ENCODE measurements around the gene CEP20.

DNA sequence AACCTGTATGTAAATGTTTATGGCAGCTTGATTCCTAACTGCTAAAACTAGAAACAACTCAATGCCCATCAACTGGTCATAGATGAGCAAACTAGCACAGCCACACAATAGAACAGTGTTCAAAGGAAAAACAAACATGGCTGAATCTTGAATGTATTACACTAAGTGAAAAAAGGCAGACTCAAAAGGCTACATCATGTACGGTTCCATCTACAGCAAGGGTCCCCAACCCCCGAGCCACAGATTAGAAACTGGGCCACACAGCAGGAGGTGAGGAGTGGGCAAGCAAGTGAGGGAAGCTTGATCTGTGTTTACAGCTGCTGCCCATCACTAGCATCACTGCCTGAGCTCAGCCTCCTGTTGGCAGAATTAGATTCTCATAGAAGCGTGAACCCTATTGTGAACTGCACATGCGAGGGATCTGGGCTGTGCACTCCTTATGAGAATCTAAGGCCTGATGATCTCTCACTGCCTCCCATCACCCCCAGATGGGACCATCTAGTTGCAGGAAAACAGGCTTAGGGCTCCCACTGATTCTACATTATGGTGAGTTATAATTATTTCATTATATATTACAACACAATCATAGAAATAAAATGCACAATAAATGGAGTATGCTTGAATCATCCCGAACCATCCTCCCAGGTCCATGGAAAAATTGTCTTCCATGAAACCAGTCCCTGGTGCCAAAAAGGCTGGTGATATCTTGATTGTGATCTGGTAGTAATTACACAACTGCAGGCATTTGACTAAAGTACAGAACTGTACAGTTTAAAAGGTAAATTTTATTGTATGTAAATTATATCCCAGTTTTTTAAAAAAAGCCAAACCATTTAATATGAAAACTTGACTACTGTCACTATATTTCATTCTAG lies 7.7 kb downstream of the CEP20 start:
- TF ChIP-seq, protein P1, sequence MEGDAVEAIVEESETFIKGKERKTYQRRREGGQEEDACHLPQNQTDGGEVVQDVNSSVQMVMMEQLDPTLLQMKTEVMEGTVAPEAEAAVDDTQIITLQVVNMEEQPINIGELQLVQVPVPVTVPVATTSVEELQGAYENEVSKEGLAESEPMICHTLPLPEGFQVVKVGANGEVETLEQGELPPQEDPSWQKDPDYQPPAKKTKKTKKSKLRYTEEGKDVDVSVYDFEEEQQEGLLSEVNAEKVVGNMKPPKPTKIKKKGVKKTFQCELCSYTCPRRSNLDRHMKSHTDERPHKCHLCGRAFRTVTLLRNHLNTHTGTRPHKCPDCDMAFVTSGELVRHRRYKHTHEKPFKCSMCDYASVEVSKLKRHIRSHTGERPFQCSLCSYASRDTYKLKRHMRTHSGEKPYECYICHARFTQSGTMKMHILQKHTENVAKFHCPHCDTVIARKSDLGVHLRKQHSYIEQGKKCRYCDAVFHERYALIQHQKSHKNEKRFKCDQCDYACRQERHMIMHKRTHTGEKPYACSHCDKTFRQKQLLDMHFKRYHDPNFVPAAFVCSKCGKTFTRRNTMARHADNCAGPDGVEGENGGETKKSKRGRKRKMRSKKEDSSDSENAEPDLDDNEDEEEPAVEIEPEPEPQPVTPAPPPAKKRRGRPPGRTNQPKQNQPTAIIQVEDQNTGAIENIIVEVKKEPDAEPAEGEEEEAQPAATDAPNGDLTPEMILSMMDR (IDR thresholded peaks at IDR 0.05): no peak
- no peak for TF ChIP-seq POLR2A (IDR thresholded peaks at IDR 0.05)
